Islet of Langerhans (tissue), 1 donor: ENCODE results near the gene SEMA4D.
A peak's percentile ranks its signal among the peaks of the same experiment; 100 is the strongest.
"Not testable (repeated sequence)": the region's sequence is repeated elsewhere in the genome, so short reads cannot be mapped to it uniquely, and the experiment has no call there.

Experiments
- FAIRE-seq: peaks from one replicate; lab custom pipeline; 2011; peaks lifted over from hg19 to GRCh38; lab: Jason Lieb, UNC

SEMA4D gene

GRCh38 chr9:89480825-89481537 is 16.9 kb downstream of the SEMA4D start:
- FAIRE-seq = no peak

- not testable (repeated sequence) for FAIRE-seq
These were observed 17.5 kb downstream of the SEMA4D start for GRCh38 chr9:89480372-89480771.

GRCh38 chr9:89479669-89480011 is 18.3 kb downstream of the SEMA4D start:
- FAIRE-seq = not testable (repeated sequence)

- FAIRE-seq = no peak
These were observed 18.9 kb downstream of the SEMA4D start for GRCh38 chr9:89478821-89479668.

GRCh38 chr9:89477811-89478630 is 19.9 kb downstream of the SEMA4D start:
- FAIRE-seq = no peak

GRCh38 chr9:89477384-89477783 is 20.5 kb downstream of the SEMA4D start:
- no peak for FAIRE-seq

- no peak for FAIRE-seq
These were observed 21.4 kb downstream of the SEMA4D start for GRCh38 chr9:89476546-89476945.

GRCh38 chr9:89475891-89476440 is 21.9 kb downstream of the SEMA4D start:
- no peak for FAIRE-seq

GRCh38 chr9:89474939-89475338 is 23.0 kb downstream of the SEMA4D start:
- no peak for FAIRE-seq

GRCh38 chr9:89473762-89474469 is 24.0 kb downstream of the SEMA4D start:
- FAIRE-seq = peak; percentile 86

GRCh38 chr9:89471796-89472320 is 26.1 kb downstream of the SEMA4D start:
- not testable (repeated sequence) for FAIRE-seq

- no peak for FAIRE-seq
These were observed 26.5 kb downstream of the SEMA4D start for GRCh38 chr9:89471390-89471789.

- no peak for FAIRE-seq
These were observed 27.6 kb downstream of the SEMA4D start for GRCh38 chr9:89470224-89470839.

GRCh38 chr9:89469003-89469402 is 28.9 kb downstream of the SEMA4D start:
- no peak for FAIRE-seq

- FAIRE-seq = no peak
These were observed 29.5 kb downstream of the SEMA4D start for GRCh38 chr9:89468281-89468960.

GRCh38 chr9:89467278-89467625 is 30.7 kb downstream of the SEMA4D start:
- no peak for FAIRE-seq

- no peak for FAIRE-seq
These were observed 31.2 kb downstream of the SEMA4D start for GRCh38 chr9:89466451-89467277.

GRCh38 chr9:89465726-89466308 is 32.1 kb downstream of the SEMA4D start:
- no peak for FAIRE-seq

GRCh38 chr9:89465001-89465451 is 32.9 kb downstream of the SEMA4D start:
- no peak for FAIRE-seq
